ENCODE results near the gene C1QL2.

Gene C1QL2

GRCh38 chr2:119196301-119197125 is 38.0 kb upstream of the C1QL2 start:
- TF ChIP-seq POLR2AphosphoS5 (IDR thresholded peaks at IDR 0.05; ENCODE audit: low read depth, low read length) (no peak), POLR2A (IDR thresholded peaks at IDR 0.05; ENCODE audit: low read depth, low read length) (no peak), TAF1 (IDR thresholded peaks at IDR 0.05; ENCODE audit: borderline replicate concordance, low read depth, low read length) (no peak)
- DNase-seq (ENCODE audit: insufficient read length) (no peak), FAIRE-seq (no peak)

DNA sequence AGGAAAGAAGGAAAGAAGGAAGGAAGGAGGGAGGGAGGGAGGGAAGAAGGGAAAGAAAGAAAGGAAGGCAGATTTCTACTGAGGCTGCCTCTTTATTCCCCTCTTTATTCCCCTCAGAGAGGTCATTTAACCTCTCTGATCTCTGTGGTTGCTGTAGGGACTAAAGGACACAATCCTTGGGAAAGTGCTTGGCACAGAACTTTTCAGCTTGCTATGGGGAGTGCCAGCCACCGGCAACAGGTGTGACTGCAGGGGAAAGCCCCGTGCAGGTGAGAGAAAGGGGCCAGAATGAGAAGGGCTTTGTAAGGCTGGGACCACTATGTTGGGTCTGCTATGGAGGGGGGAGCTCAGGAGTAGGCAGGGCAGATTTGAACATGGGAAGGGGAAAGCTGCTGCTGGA is 37.3 kb upstream of the C1QL2 start:
- DNase-seq (ENCODE audit: insufficient read length) (no peak), FAIRE-seq (no peak)
- TF ChIP-seq TAF1 (IDR thresholded peaks at IDR 0.05; ENCODE audit: borderline replicate concordance, low read depth, low read length) (no peak), POLR2A (IDR thresholded peaks at IDR 0.05; ENCODE audit: low read depth, low read length) (no peak), POLR2AphosphoS5 (IDR thresholded peaks at IDR 0.05; ENCODE audit: low read depth, low read length) (no peak)

GRCh38 chr2:119195001-119195400 is 36.5 kb upstream of the C1QL2 start:
- TF ChIP-seq TAF1 (IDR thresholded peaks at IDR 0.05; ENCODE audit: borderline replicate concordance, low read depth, low read length) (no peak), POLR2AphosphoS5 (IDR thresholded peaks at IDR 0.05; ENCODE audit: low read depth, low read length) (no peak), POLR2A (IDR thresholded peaks at IDR 0.05; ENCODE audit: low read depth, low read length) (no peak)
- FAIRE-seq (no peak), DNase-seq (ENCODE audit: insufficient read length) (no peak)

- no peak for TF ChIP-seq POLR2AphosphoS5 (IDR thresholded peaks at IDR 0.05; ENCODE audit: low read depth, low read length)
- no peak for TF ChIP-seq POLR2A (IDR thresholded peaks at IDR 0.05; ENCODE audit: low read depth, low read length)
- no peak for TF ChIP-seq TAF1 (IDR thresholded peaks at IDR 0.05; ENCODE audit: borderline replicate concordance, low read depth, low read length)
- DNase-seq (ENCODE audit: insufficient read length): no peak
- no peak for FAIRE-seq
These were observed 34.3 kb upstream of the C1QL2 start for GRCh38 chr2:119192893-119193292.

DNA sequence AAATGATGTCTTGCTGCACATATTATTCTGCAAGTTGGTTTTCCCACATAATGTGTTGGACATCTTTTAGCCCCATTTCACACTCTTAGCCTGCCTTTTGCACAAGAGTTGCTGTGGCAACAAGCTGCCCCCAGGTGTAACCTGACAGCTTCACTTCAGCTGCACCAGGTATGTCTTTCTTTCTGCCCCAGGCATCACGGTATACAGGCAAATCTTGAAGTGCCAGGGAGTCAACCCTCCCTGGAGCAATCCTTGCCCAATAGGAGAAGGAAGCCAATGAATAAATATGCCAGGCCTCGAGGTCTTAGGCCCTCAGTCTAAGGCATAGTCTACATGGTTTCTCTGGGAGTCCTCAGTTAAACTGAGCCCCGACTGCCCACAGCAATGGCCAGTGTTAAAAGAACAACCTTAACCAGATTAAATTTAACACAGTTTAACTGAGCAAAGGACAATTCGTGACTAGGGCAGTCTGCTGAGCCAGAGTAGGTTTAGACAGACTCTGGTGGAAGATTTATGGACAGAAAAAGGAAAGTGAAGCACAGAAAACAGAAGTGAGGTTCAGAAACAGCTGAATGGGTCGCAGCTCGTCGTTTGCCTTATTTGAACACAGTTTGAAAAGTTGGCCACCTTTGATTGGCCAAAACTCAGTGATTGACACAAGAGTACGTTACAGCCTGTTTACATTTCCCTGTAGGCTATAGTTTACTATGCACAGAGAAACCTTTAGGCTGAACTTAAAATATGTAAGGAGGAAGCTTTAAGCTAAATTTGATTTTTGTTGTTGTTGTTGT is 32.0 kb upstream of the C1QL2 start:
- TF ChIP-seq TAF1 (IDR thresholded peaks at IDR 0.05; ENCODE audit: borderline replicate concordance, low read depth, low read length) (no peak), POLR2AphosphoS5 (IDR thresholded peaks at IDR 0.05; ENCODE audit: low read depth, low read length) (no peak), POLR2A (IDR thresholded peaks at IDR 0.05; ENCODE audit: low read depth, low read length) (no peak)
- FAIRE-seq (no peak), DNase-seq (ENCODE audit: insufficient read length) (no peak)

DNA sequence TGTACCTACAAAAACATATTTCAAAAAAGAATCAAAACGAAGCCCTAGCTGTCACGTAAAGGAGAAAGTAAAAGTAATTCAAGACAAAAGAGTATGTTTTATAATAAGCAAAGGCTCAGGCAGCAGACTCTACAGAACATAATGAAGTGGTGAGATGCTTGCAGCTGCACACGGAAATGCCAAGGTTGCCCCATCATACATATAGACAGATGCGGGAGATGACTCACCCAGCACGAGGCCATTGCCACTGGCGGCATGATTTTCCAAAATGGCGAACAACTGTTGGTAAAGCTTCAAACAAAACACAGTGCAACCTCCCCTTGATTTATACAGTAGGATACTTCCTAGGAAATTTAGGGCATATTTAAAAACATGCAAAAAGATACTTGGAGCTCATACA is 26.0 kb upstream of the C1QL2 start:
- no peak for DNase-seq (ENCODE audit: insufficient read length)

DNA sequence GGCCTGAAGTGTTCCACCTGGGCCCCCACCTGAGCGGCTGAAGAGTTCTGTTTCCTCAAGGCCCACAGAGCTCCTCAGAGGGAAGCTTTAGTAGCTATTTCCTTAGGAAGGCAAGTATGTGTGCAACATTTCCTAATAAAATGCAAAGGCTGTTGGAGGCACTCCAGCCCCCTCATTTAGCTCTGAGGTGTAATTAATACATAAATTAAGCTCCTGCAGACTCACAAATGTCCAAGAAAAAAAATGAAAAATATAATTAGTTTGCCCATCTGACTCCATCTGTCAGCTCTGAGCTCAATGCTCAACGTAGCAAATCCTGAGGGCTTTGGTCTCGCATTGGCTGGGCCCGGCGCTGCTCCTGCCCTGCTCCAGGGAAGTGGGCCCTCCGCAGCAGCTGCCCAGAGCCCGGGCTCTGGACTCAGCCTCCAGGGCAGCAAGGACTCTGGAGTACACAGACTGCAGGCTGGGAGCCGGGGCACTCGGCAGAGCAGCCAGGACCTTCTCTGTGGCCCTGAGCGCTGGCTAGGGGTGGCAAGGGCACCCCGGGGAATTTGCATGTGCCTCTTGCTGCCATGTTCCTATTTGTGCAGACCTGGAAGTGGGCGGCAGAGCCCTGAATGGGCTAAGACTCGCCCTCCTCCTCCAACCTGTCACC is 23.4 kb upstream of the C1QL2 start:
- FAIRE-seq: no peak
- no peak for DNase-seq (ENCODE audit: insufficient read length)
- no peak for TF ChIP-seq POLR2A (IDR thresholded peaks at IDR 0.05; ENCODE audit: low read depth, low read length)
- no peak for TF ChIP-seq TAF1 (IDR thresholded peaks at IDR 0.05; ENCODE audit: borderline replicate concordance, low read depth, low read length)
- no peak for TF ChIP-seq POLR2AphosphoS5 (IDR thresholded peaks at IDR 0.05; ENCODE audit: low read depth, low read length)

More for the DNA sequence above, 26.0 kb upstream of the C1QL2 start:
- FAIRE-seq: no peak
- TF ChIP-seq TAF1 (IDR thresholded peaks at IDR 0.05; ENCODE audit: borderline replicate concordance, low read depth, low read length) (no peak), POLR2A (IDR thresholded peaks at IDR 0.05; ENCODE audit: low read depth, low read length) (no peak), POLR2AphosphoS5 (IDR thresholded peaks at IDR 0.05; ENCODE audit: low read depth, low read length) (no peak)

- TF ChIP-seq POLR2A (IDR thresholded peaks at IDR 0.05; ENCODE audit: low read depth, low read length) (no peak), TAF1 (IDR thresholded peaks at IDR 0.05; ENCODE audit: borderline replicate concordance, low read depth, low read length) (no peak), POLR2AphosphoS5 (IDR thresholded peaks at IDR 0.05; ENCODE audit: low read depth, low read length) (no peak)
- DNase-seq (ENCODE audit: insufficient read length): no peak
- FAIRE-seq: no peak
These were observed 22.8 kb upstream of the C1QL2 start for GRCh38 chr2:119181391-119181790.

DNA sequence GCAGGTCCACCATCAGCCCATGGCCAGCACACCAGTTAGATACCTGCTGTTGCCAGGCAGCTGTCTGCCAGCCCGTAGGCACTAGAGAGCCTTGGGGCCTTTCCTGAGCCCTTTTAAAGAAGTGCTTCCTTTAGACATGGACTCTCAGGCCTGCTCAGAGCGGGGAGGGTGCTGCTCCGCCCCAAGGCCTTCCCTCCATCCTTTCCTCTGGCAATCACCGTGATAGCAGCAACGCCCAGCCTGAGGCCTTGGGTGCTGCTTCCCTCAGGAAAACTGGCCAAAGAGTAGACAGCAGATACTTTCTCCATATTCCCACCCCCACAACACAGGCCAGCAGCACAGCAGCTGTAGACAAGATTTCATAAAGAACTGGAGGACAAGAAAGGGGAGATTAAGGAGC is 22.3 kb upstream of the C1QL2 start:
- DNase-seq (ENCODE audit: insufficient read length): no peak
- no peak for TF ChIP-seq POLR2A (IDR thresholded peaks at IDR 0.05; ENCODE audit: low read depth, low read length)
- no peak for TF ChIP-seq POLR2AphosphoS5 (IDR thresholded peaks at IDR 0.05; ENCODE audit: low read depth, low read length)
- no peak for TF ChIP-seq TAF1 (IDR thresholded peaks at IDR 0.05; ENCODE audit: borderline replicate concordance, low read depth, low read length)
- FAIRE-seq: no peak

GRCh38 chr2:119179991-119180390 is 21.4 kb upstream of the C1QL2 start:
- TF ChIP-seq POLR2AphosphoS5 (IDR thresholded peaks at IDR 0.05; ENCODE audit: low read depth, low read length) (no peak), POLR2A (IDR thresholded peaks at IDR 0.05; ENCODE audit: low read depth, low read length) (no peak), TAF1 (IDR thresholded peaks at IDR 0.05; ENCODE audit: borderline replicate concordance, low read depth, low read length) (no peak)
- no peak for DNase-seq (ENCODE audit: insufficient read length)
- no peak for FAIRE-seq

DNA sequence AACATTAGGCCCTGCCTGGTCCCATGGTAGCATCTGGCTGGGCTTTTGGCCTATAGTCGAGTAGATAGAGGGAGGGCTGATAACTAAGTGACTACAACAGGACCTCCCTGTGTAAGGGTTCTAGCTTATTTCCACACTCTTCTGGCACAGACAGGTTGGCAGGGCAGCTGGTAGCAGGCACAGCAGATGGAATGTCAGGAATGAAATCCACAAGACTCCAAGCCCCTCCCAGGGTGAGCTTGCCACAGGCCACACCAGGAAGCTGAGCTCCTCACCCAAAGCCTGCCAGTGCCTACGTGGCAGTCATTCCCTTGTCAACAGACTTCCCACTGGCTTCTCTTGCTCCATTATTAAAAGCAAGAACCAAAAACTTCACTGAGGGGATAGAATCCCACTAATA is 20.7 kb upstream of the C1QL2 start:
- no peak for DNase-seq (ENCODE audit: insufficient read length)
- no peak for FAIRE-seq
- TF ChIP-seq POLR2AphosphoS5 (IDR thresholded peaks at IDR 0.05; ENCODE audit: low read depth, low read length) (no peak), TAF1 (IDR thresholded peaks at IDR 0.05; ENCODE audit: borderline replicate concordance, low read depth, low read length) (no peak), POLR2A (IDR thresholded peaks at IDR 0.05; ENCODE audit: low read depth, low read length) (no peak)

Data from GM12892 (cell line).